NCI-H1092 (cell line): ENCODE measurements around the gene CASP9.
"Not testable (repeated sequence)": the region's sequence is repeated elsewhere in the genome, so short reads cannot be mapped to it uniquely, and the experiment has no call there.

Source experiments
- DNase-seq: peaks from one replicate; lab custom pipeline; 2025; lab: John Stamatoyannopoulos, UW

Gene CASP9

DNA sequence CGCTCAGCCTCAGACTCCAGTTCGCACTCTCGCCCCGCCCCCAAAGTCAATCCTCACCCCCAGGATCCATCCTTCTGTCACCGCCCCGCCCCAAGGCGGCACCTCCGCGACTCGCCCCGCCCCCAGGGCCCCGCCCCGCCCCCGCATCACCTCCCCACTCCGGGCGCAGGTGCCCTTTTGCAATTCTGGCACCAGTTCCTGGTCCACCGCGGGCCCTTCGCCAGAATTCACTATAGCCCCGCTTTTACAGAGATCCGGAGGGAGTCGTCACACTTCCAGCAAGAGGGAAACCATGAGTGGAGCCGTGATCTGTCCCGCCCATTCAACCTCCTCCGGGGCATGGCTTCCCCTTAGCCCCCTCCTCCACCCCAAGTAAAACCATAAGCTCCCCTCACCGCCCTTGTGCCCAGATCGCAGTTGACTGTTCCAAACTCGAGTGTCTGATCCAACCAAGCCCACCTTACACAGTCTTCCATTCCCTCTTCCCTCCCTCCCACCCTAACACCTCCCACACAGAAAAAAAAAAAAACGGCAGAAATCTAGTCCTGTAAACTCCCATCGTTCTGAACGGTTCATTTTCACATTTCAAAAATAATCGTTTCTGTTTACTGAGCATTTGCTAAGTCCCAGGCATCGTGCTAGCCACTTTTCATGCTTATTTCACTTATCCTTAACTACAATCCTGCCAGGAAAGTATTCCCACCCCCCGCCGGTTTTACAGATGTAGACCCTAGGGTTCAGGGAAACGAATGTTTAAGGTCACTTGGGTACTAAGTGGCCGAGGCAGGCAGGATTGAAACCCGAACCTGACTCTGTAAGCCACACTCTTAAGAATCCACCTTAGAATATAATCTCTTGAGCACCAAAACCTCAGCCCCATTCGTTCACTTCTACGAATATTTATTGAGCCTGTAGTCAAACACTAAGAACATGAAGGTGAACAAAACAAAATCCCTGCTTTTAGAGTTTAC lies 1.3 kb upstream of the CASP9 start:
- no peak for DNase-seq

GRCh38 chr1:15524283-15525049 lies 451 bp upstream of the CASP9 start:
- DNase-seq = peak; percentile 99

DNA sequence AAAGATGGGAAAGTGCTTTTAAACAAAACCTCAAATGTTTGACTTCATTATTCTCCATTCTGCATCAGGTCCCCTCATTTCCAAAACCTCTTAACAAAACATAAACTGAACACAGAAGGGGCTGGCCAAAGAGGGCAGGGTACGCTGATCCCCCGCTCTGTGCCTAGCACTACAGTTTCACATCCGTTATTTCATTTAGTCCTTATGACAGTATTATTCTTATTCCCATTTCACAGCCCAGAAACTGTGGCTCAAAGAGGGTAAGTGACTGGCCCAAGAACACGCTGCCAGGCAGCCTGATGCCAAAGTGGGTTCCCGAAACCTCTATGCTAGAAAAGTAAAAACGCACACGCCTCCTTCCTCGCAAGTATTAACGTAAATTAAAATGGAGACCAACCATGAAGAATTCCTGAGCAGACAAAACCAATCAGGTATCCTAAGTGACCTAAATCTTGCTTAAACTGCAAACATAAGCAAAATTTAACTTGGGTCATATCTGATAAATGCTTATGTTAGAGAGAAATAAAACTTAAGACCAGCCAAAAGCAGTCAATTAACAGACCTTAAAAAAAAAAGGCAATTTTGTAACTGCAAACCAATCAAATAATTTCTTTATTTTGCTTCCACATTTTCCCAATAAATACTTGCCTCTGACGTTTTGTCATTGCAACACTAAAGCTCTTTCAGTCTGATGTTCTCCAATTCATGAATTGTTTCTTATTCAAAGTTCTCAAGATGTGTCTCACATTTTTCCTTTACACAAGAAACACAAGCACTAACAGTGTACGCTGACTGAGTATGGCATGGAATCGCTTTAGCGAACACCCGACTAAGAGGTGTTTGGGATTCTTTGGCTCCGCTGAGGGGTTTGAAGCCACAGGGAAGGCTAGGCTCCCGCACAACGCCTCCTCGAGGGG lies 653 bp downstream of the CASP9 start:
- DNase-seq = no peak

GRCh38 chr1:15522551-15522950 lies 1.5 kb downstream of the CASP9 start:
- no peak for DNase-seq

DNA sequence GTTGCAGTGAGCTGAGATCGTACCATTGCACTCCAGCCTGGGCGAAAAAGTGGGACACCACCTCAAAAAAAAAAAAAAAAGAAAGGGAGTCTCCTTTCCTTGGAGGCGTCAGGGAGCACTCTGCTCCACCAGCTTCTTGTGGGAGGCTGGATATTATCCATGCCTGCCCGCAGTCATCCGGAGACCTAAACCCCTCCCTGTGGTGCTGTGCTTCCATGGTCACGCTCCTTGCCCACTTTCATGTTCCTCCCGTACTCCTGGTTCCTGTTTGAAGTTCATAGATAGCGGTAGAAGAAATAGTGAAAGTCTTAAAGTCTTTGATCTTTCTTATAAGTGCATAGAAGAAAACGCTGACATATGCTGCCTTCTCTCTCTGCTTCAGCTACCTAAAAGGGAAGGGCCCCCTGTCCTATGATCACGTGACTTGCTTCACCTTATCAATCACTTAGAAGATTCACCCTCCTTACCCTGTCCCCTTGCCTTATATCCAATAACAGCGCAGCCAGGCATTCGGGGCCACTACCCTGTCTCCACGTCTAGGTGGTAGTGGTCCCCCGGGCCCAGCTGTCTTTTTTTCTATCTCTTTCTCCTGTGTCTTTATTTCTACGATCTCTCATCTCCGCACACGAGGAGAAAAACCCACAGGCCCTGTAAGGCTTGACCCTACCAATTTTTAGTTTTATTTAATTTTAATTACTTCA lies 2.7 kb downstream of the CASP9 start:
- not testable (repeated sequence) for DNase-seq

DNA sequence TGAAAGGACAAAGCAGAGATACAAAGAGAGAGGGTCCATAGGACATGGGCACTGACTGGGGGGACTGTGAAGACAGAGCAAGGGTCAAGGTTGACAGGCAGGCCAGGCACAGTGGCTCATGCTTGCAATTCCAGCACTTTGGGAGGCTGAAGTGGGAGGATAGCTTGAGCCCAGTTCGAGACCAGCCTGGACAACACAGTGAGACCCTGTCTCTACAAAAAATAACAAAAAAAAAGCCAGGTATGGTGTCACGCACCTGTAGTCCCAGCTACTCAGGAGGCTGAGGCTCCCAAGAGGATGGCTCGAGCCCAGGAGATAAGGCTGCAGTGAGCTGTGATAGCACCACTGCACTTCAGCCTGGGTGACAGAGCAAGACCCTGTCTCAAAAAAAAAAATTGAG lies 4.4 kb downstream of the CASP9 start:
- DNase-seq = no peak

GRCh38 chr1:15515022-15515663 lies 8.9 kb downstream of the CASP9 start:
- DNase-seq = no peak

DNA sequence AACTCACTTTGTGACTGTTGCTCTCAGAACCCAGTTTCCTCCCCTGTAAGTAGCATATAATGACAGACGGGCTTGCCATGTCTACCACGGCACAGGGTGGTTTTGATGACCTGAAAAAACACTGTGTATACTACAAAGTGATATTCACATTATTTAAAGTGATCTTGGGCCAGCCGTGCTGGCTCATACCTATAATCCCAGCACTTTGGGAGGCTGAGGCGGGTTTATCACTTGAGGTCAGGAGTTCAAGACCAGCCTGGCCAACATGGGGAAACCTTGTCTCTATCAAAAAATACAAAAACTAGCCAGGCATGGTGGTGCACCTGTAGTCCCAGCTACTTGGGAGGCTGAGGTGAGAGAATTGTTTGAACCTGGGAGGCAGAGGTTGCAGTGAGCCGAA lies 9.5 kb downstream of the CASP9 start:
- not testable (repeated sequence) for DNase-seq

DNA sequence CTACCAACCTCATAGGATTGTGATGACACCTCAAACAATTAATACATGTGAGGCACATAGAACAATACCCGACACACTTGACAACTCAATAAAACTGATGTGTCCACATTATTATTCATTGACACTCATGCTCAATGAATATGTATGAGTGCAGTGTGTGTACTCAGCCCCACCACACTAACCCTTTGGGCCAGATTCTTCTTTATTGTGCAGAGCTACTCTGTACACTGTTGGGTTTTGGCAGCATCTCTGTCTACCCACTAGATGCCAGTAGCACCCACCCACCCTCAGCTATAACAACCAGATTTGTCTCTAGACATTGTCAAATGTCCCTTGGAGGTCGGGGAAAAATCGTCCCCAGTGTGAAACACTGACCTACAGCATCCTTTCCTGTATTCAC lies 10.1 kb downstream of the CASP9 start:
- no peak for DNase-seq

- no peak for DNase-seq
Measured at GRCh38 chr1:15513192-15513591, 10.8 kb downstream of the CASP9 start.

DNA sequence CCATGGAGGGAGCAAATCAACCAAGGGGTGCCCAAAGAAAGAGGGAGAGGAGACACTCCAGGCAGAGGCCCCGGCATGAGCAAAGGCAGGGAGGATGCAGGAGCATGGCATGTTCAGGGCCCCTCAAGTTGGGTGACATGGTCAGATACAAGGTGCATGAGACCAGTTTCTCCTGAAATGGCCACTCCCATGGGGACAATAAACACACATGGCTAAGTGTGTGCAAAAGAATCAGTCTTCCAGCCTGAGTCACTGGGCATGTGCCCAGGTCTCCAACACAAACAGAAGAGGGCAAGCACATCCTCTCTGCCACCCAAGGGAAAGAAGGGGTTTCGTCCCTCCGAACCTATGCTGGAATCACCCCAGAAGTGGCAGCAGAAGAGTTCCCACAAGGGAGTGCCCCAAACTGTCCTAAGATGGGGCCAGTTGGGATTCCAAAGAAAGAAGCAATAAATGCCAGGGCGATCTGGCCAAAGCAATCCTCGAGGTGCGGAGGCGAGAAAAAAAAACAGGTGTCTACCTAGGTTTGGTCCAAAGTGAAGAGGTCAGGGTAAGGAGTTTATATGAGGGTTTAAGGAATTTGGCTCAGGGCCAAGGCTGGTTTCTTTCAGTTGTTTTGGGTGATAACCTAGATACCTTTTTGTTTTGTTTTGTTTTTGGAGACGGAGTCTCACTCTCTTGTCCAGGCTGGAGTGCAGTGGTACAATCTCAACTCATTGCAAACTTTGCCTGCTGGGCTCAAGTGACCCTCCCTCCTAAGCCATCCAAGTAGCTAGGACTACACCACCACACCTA lies 13.2 kb downstream of the CASP9 start:
- DNase-seq = no peak

- DNase-seq = no peak
Measured at GRCh38 chr1:15509586-15509985, 14.4 kb downstream of the CASP9 start.

- no peak for DNase-seq
Measured at GRCh38 chr1:15508700-15509487, 15.1 kb downstream of the CASP9 start.

DNA sequence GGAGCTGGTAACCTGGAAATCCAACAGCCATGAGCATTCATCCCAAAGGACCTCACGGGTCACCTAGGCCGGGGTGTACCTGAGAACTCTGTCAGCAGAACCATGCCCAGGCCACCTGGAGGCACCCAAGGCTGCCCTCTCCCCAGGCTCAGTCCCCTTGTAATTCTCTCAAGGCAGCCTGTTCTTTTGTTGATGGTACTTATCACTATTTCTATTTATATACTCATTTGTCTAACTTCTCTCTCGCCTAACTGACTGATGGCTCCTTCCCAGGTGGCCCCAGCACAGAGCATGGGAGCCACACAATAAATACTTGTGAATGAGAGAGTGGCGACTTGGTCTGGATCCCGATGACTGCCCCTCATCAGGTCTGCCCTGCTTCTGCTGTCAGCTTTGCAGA lies 16.7 kb downstream of the CASP9 start:
- DNase-seq = no peak

DNA sequence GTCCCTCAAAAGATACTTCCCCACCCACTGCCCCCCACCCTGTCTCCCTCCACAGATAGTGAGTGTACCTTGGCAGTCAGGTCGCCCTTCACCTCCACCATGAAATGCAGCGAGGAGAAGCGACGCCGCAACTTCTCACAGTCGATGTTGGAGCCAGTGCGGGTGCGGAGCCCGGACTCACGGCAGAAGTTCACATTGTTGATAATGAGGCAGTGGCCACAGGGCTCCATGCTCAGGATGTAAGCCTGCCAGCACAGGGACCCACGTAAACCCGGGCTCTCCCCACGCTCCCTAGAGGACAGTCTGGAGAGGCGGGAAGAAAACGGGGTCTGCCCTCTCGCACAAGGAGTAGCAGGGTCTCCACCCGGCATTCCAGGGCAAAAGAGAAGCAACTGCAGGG lies 17.2 kb downstream of the CASP9 start:
- DNase-seq = no peak

- DNase-seq = no peak
Measured at GRCh38 chr1:15504436-15504835, 19.6 kb downstream of the CASP9 start.

DNA sequence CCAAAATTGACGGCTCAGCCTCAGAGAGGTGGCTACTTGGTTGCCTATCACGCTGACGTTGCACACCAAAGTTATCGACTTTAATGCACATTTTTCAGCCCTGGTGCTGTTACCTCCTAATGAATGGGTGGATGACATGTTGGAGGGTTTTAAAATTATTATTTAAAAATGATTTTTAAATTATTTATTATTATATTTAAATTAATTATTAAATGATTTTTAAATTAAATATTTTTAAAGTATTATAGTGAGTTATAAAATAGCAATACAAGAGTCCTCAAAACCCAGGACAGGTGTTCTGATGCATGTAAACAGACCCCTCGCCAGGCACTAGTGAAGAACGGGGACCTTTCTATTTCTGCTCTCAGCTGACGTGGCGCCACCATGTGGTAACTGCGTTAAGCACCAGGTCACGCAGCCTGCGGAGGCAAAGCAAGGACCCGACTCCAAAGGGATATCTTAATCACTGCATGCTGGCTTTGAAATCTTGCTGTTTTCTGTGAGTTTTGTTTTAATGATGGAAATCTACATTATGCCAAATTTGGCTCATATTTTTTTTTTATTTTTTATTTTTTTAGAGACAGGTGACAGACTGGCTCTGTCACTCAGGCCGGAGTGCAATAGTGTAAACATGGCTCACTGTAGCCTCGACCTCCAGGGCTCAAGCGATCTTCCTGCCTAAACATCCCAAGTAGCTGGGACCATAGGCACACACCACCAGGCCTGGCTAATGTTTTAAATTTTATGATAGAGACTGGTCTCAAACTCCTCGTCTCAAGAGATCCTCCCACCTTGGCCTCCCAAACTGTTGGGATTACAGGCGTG lies 22.6 kb downstream of the CASP9 start:
- peak; percentile 65 for DNase-seq
